ENCODE data around the gene S100A7. TPM values are rescaled to one million over a fixed set of nuclear protein-coding genes. Genes with fewer than 3 reads are reported as not detected.
A peak's percentile ranks its signal among the peaks of the same experiment; 100 is the strongest.

The S100A7 gene
- total and polyA plus RNA-seq, 9 of the 15 experiments (the other 6 are each of a cell fraction or from before 2014, with no cell fraction given) = not detected

DNA sequence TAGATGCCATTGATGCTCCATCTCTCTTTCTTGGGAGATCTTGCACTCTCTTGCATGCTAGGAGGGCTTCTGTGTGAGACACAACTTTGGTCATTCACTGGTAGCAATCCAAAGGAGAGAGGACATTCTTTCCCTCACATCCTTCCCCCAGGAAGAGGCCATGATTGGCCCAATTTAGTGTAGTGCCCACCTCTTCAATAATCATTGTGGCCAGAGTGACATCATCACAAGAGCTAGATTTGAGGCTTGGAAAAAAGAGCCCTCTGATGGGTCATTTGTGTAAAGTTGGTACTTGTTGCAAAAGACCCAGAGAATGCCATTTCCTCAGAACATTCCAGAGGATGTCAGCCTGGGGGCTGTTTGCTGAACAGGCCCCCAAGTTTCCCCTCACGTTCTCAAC is 45.1 kb upstream of the S100A7 start:
- Histone ChIP-seq H3K4me1 (replicated peaks in 1 of 2; ENCODE audit: control insufficient read depth in 2 of 2, insufficient read depth in 2 of 2, low read length in 2 of 2) (peaks cover 0 to 6% of the 10 kb centered on the region in 2 experiments; a peak in 1 of 5 replicates), H2AFZ (ENCODE audit: low read depth, low read length) (no peak overlapping the region), H3K9me3 (replicated peaks; ENCODE audit: control insufficient read depth, insufficient read depth, low read depth, low read length) (no peaks in the 10 kb centered on the region), H3K79me2 (ENCODE audit: control insufficient read depth, insufficient read depth, low read length) (no peaks in the 10 kb centered on the region), H4K20me1 (replicated peaks; ENCODE audit: control insufficient read depth, insufficient read depth, low read length) (no peaks in the 10 kb centered on the region), H3K9me1 (ENCODE audit: control insufficient read depth, insufficient read depth, low read length) (no peaks in the 10 kb centered on the region), H3K36me3 (ENCODE audit: control insufficient read depth, insufficient read depth, low read length) (no peaks in the 10 kb centered on the region), H3K4me3 (no peak overlapping the region), H3K27ac (ENCODE audit: extremely low read depth, low read depth, low read length) (no peak overlapping the region), H3K4me2 (ENCODE audit: insufficient read depth, low read length) (no peak overlapping the region), H3K9ac (ENCODE audit: insufficient read depth in 1 of 2, low read depth in 2 of 2, low read length in 2 of 2) (no peak overlapping the region), H3K27me3 (ENCODE audit: control insufficient read depth in 2 of 2, insufficient read depth in 2 of 2, low read length in 2 of 2) (peaks cover 0 to 2% of the 10 kb centered on the region in 2 experiments; a peak in 1 of 5 replicates)
- TF ChIP-seq, protein P1, sequence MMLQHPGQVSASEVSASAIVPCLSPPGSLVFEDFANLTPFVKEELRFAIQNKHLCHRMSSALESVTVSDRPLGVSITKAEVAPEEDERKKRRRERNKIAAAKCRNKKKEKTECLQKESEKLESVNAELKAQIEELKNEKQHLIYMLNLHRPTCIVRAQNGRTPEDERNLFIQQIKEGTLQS (IDR thresholded peaks at IDR 0.05) = peak; percentile 29; the same call in 1 of the 2 replicates
- TF ChIP-seq, protein P1 (CRISPR knock-in tag; conservative IDR thresholded peaks at IDR 0.05) = no peak
- TF ChIP-seq, protein P2, sequence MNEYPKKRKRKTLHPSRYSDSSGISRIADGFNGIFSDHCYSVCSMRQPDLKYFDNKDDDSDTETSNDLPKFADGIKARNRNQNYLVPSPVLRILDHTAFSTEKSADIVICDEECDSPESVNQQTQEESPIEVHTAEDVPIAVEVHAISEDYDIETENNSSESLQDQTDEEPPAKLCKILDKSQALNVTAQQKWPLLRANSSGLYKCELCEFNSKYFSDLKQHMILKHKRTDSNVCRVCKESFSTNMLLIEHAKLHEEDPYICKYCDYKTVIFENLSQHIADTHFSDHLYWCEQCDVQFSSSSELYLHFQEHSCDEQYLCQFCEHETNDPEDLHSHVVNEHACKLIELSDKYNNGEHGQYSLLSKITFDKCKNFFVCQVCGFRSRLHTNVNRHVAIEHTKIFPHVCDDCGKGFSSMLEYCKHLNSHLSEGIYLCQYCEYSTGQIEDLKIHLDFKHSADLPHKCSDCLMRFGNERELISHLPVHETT (CRISPR knock-in tag; conservative IDR thresholded peaks at IDR 0.05 in 1 of 2, IDR thresholded peaks at IDR 0.05 in 1 of 2) = no peak
- ChIA-PET CTCF (ENCODE audit: low intra/inter-chr PET ratio) (no interaction called here), POLR2A (interaction anchor here (1.1 kb wide), 1 partner anchor 10 kb away, joined by 3 read pairs; no protein-coding TSS in a partner anchor)
- in situ Hi-C loops (cut with MboI) = loop anchor here (5.0 to 10.0 kb wide), 2 partner anchors 153 to 479 kb away; partner anchors contain the start of gene RAB13
- no TSS peak for BruUV-seq (replicated peaks)
- DNase-seq (ENCODE audit: extremely low read depth in 1 of 4, low spot score in 3 of 4) (no peak), FAIRE-seq (no peak), ATAC-seq (no peak)
- intact Hi-C loops (cut with micrococcal nuclease) = no loop called here
- 31% methylated on average over 1 of the region's 1 CpG for WGBS (ENCODE audit: insufficient coverage, low coverage, missing lambda C conversion rate)

All from K562 (cell line).